Sigmoid colon (tissue), 7 donors: Measurements from ENCODE around the gene CCDC15. TPM values are rescaled to one million over a fixed set of nuclear protein-coding genes. Genes with fewer than 3 reads are reported as not detected.

Experiments used
- DNase-seq: peaks from one replicate; pipeline ENCODE4 v3.0.0-alpha.2; 2019
- H3K27ac ChIP-seq, 4 donors: fragments of 200-600 bp; sonication (generic); one replicate each; pipeline ENCODE4 v1.5.1; 2016 to 2019; ENCODE audit warnings: mild to moderate bottlenecking in 1 of 4
- H3K27me3 ChIP-seq, 3 donors: fragments of 200-600 bp; sonication (generic); one replicate each; pipeline ENCODE4 v1.5.1; 2019; ENCODE audit warnings: mild to moderate bottlenecking in 1 of 3
- H3K36me3 ChIP-seq, 4 donors: fragments of 200-600 bp; sonication (generic); one replicate each; pipeline ENCODE4 v1.5.1; 2016 to 2019
- H3K4me1 ChIP-seq, 4 donors: fragments of 200-600 bp; sonication (generic); one replicate each; pipeline ENCODE4 v1.5.1; 2017 to 2019
- H3K4me3 ChIP-seq, 4 donors: fragments of 200-600 bp; sonication (generic); one replicate each; pipeline ENCODE4 v1.5.1; 2017 to 2019; ENCODE audit warnings: mild to moderate bottlenecking in 2 of 4, moderate library complexity in 1 of 4
- H3K9me3 ChIP-seq, 4 donors: fragments of 200-600 bp in 3 of 4; sonication (generic) in 3 of 4; one replicate each; pipeline versions ENCODE4 v1.5.1 to v1.6.1; 2013 to 2019
- CTCF ChIP-seq, 4 experiments: fragments of 450-650 bp in 3 of 4; fragments of 200-600 bp in 1 of 4; IDR thresholded peaks; one replicate each; pipeline ENCODE4 v1.5.1; 2016 to 2019; ENCODE audit warnings: antibody characterized with exemption in 4 of 4, mild to moderate bottlenecking in 3 of 4, moderate library complexity in 2 of 4
- EP300 ChIP-seq, 4 donors: sonication (generic); formaldehyde crosslinking; IDR thresholded peaks; one replicate each; pipeline ENCODE4 v1.6.1; 2017; ENCODE audit warnings: antibody characterized with exemption in 4 of 4
- POLR2A ChIP-seq, 2 donors: fragments of 450-650 bp; IDR thresholded peaks; one replicate each; pipeline ENCODE4 v1.6.1; 2016; ENCODE audit warnings: antibody characterized with exemption in 2 of 2, mild to moderate bottlenecking in 2 of 2, moderate library complexity in 2 of 2
- POLR2AphosphoS5 ChIP-seq, 4 donors: sonication (generic); formaldehyde crosslinking; IDR thresholded peaks; one replicate each; pipeline ENCODE4 v1.6.1; 2017; ENCODE audit warnings: antibody characterized with exemption in 4 of 4
- WGBS, 2 donors: extraction: QIAGEN DNeasy Blood & Tissue Kit; methylation state at CpG; one replicate each; pipeline ENCODE4 v1.1.7; 2013; 5-methylcytosine and 5-hydroxymethylcytosine counted together
- intact Hi-C: fragments of 100-400 bp; cut with DNase I; formaldehyde crosslinking; loops from one replicate; pipeline ENCODE4 v1.15.1; 2023
- polyA plus RNA-seq, 3 donors: library from polyadenylated mRNA; stranded (reverse); fragments of 200-250 nt; gene quantifications; one replicate each; pipeline ENCODE4 v1.2.3, GENCODE V29; 2013
- total RNA-seq, 4 donors: library from RNA; depleted of rRNA; stranded (reverse); fragments of >200 nt; gene quantifications; one replicate each; pipeline ENCODE4 v1.1.0, GENCODE V29; 2016
- donor health status: healthy with polysubstance abuse.
- donor health status: Bipolar disorder and iron deficiency.
- donor health status: healthy.

Gene CCDC15
- total and polyA plus RNA-seq, 7 donors: 0.41 to 0.99 (median 0.66) TPM

GRCh38 chr11:124934862-124935547 lies 19.0 kb upstream of the CCDC15 start:
- no peak for DNase-seq
- WGBS, 2 donors: 51 to 72% methylated on average over 4 of the region's 4 CpGs
- Histone ChIP-seq H3K36me3 (no peaks in the 10 kb centered on the region), H3K4me3 (no peak overlapping the region), H3K9me3 (no peaks in the 10 kb centered on the region), H3K4me1 (no peaks in the 10 kb centered on the region), H3K27me3 (peaks cover 0 to 4% (median 3%) of the 10 kb centered on the region in 3 donors), H3K27ac (no peak overlapping the region)
- TF ChIP-seq EP300 (IDR thresholded peaks at IDR 0.05): no peak
- TF ChIP-seq CTCF (IDR thresholded peaks at IDR 0.05): no peak
- no peak for TF ChIP-seq POLR2AphosphoS5 (IDR thresholded peaks at IDR 0.05)
- no peak for TF ChIP-seq POLR2A (IDR thresholded peaks at IDR 0.05)
- intact Hi-C loops: no loop called here

DNA sequence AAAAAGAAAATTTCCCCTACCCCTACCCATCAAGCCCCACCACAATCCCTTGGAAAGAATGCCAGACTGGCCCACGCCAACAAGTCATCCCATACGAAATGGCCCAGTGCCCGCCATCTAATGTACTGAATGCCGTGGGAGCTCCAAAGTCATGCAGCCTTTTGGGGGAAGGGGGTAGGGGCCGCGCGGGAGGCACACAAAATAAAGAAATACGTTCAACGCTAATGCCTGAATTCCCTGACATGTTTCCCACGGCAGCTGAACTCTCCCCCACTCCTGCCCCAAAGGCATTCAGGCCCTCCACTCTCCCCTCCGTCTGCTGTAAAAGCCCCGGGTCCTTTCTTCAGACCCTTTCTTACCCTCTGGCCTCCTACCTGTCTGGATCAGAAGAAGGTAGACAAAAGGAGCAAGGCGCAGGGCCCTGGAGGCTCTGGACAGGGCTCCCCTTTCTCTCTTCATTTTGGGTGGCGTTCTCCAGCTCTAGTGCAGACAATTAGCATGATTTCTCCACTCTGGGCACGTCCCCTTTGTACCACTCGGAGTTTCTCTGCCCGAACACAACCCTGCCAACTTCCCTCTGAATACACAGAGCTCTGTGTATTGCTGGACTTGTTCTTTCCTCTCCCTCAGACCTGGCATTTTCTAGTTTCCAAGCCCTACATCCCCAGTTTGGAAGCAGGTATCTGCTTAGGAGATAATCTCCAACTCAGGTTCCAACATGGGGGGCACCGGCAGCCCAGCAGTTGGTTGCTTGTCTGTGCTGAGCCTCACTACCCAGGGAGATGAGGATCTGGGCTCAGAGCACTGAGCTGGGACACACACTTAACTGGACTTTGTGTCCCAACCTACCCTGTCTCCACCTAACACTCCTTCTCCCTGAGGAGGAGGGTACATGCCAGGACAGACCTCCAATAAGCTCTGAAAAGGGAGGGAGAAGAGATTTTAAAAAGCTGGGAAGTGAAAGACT lies 18.2 kb upstream of the CCDC15 start, which contains the start of gene HEPACAM:
Gene HEPACAM, minus strand, starts transcription at position 500 of the 967 bp plus-strand sequence. Its CDS starts 41 bp downstream, at position 459.
- intact Hi-C loops: no loop called here
- peak within 1 kb of the TSS in 1 of 4 donors; percentile 19 for H3K27ac ChIP-seq
- 90 to 91% methylated on average over 18 of the region's 18 CpGs for WGBS, 2 donors
- H3K27me3 ChIP-seq: peaks cover 0 to 4% (median 3%) of the 10 kb centered on the region in 3 donors
- H3K36me3 ChIP-seq: no peaks in the 10 kb centered on the region
- H3K4me1 ChIP-seq: no peaks in the 10 kb centered on the region
- TF ChIP-seq POLR2A (IDR thresholded peaks at IDR 0.05) (no peak), POLR2AphosphoS5 (IDR thresholded peaks at IDR 0.05) (no peak), EP300 (IDR thresholded peaks at IDR 0.05) (no peak), CTCF (IDR thresholded peaks at IDR 0.05) (no peak)
- H3K9me3 ChIP-seq: no peaks in the 10 kb centered on the region
- H3K4me3 ChIP-seq: no peak within 1 kb of the TSS
- no peak for DNase-seq

DNA sequence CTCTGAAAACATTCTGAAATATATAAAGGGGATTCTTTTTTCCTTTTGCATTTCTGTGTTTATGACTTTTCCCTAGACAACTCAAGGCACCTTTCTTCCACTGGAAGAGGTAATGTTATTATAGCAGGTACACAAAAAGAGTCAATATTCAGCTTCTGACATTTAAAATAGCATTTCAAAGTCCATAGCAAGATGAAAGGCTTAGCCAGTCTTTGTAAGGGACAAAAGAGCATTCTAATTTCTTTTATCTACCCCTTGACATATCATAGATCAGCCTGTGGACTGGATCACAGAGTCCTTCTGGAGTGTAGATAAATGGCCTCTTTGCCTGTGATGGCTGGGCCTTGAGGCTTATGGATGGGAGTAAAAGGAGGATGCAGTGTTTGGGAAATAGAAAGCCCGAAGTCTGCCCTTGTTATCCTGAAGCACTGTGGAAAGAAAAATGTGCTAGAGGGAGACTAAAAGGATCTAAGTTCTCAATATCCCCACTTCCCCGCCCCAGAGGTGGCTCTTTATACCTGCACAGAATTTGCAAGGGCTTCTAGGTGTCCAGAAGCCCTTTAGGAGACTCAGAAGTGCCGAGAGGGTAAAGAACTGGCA lies 16.6 kb upstream of the CCDC15 start:
- Histone ChIP-seq H3K27ac (no peak overlapping the region), H3K4me1 (no peaks in the 10 kb centered on the region), H3K9me3 (no peaks in the 10 kb centered on the region), H3K4me3 (no peak overlapping the region), H3K36me3 (no peaks in the 10 kb centered on the region), H3K27me3 (peaks cover 0 to 4% (median 3%) of the 10 kb centered on the region in 3 donors)
- WGBS, 2 donors: 64 to 80% methylated on average over 3 of the region's 3 CpGs
- intact Hi-C loops: no loop called here
- DNase-seq: no peak
- TF ChIP-seq EP300 (IDR thresholded peaks at IDR 0.05): no peak
- no peak for TF ChIP-seq POLR2A (IDR thresholded peaks at IDR 0.05)
- no peak for TF ChIP-seq CTCF (IDR thresholded peaks at IDR 0.05)
- no peak for TF ChIP-seq POLR2AphosphoS5 (IDR thresholded peaks at IDR 0.05)

GRCh38 chr11:124938206-124938765 lies 15.7 kb upstream of the CCDC15 start:
- H3K27me3 ChIP-seq: peaks cover 0 to 4% (median 3%) of the 10 kb centered on the region in 3 donors
- no peaks in the 10 kb centered on the region for H3K4me1 ChIP-seq
- TF ChIP-seq CTCF (IDR thresholded peaks at IDR 0.05) (no peak), POLR2A (IDR thresholded peaks at IDR 0.05) (no peak), POLR2AphosphoS5 (IDR thresholded peaks at IDR 0.05) (no peak), EP300 (IDR thresholded peaks at IDR 0.05) (no peak)
- DNase-seq: no peak
- H3K9me3 ChIP-seq: no peaks in the 10 kb centered on the region
- no peak overlapping the region for H3K27ac ChIP-seq
- no peak overlapping the region for H3K4me3 ChIP-seq
- WGBS, 2 donors: 70 to 84% methylated on average over 6 of the region's 6 CpGs
- intact Hi-C loops: no loop called here
- H3K36me3 ChIP-seq: no peaks in the 10 kb centered on the region
